GM12878 (cell line): ENCODE results near the gene MRC2. TPM values are rescaled to one million over a fixed set of nuclear protein-coding genes. Genes with fewer than 3 reads are reported as not detected.
A peak's percentile ranks its signal among the peaks of the same experiment; 100 is the strongest.

Experiments
- ATAC-seq: fragments of 200-7000 bp; cut with Tn5 transposase; 3 replicates; pipeline ENCODE4 v1.9.1; 2020; ENCODE audit warnings: mild to moderate bottlenecking, moderate library complexity
- Bru-seq: library from RNA; stranded (reverse); fragments of 400-500 nt; gene quantifications from one replicate; lab custom pipeline; 2021; lab: Mats Ljungman, UMichigan
- BruChase-seq, 2 experiments: library from RNA; stranded (reverse); fragments of 400-500 nt; gene quantifications; one replicate each; lab custom pipeline; 2021; lab: Mats Ljungman, UMichigan
- BruUV-seq: library from RNA; stranded (reverse); fragments of 400-500 nt; replicated peaks from 2 replicates; lab custom pipeline; 2021; lab: Mats Ljungman, UMichigan
- CTCF ChIA-PET: fragments of 300-600 bp; sonication (Branson Sonifier 250); formaldehyde crosslinking; extraction: SDS; loops from one replicate; lab custom pipeline; 2021; ENCODE audit warnings: inconsistent platforms; lab: Yijun Ruan, JAX
- POLR2A ChIA-PET: fragments of 350-600 bp; formaldehyde crosslinking; extraction: SDS; loops from one replicate; lab custom pipeline; 2021; ENCODE audit warnings: inconsistent platforms; lab: Charles Lee
- RAD21 ChIA-PET: fragments of 300-600 bp; sonication (Branson Sonifier 250); formaldehyde crosslinking; loops from one replicate; lab custom pipeline; 2023; ENCODE audit warnings: antibody characterized with exemption; ENCODE audit not compliant: unreplicated experiment; lab: Charles Lee
- SMC1A ChIA-PET: fragments of 300-600 bp; sonication (Branson Sonifier 250); formaldehyde crosslinking; loops from one replicate; lab custom pipeline; 2023; ENCODE audit not compliant: unreplicated experiment, uncharacterized antibody; lab: Charles Lee
- DNase-seq: peaks from one replicate; pipeline ENCODE4 v3.0.0-alpha.2; 2011; ENCODE audit warnings: low read depth, low spot score
- FAIRE-seq: peaks from 3 replicates; lab custom pipeline; 2011; peaks lifted over from hg19 to GRCh38; lab: Jason Lieb, UNC
- H2AFZ ChIP-seq: 2 replicates; pipeline ENCODE4 v1.6.0; 2011; ENCODE audit warnings: low read depth, low read length, control low read depth; ENCODE audit not compliant: control insufficient read depth
- H3K27ac ChIP-seq: 2 replicates; pipeline ENCODE4 v1.5.1; 2011; ENCODE audit warnings: control low read depth; ENCODE audit not compliant: control insufficient read depth, insufficient read depth
- H3K27me3 ChIP-seq, 2 experiments: replicated peaks in 1 of 2; 2 replicates each; pipeline versions ENCODE4 v1.6.0 to v1.6.1; 2011; ENCODE audit warnings: low read length in 1 of 2; ENCODE audit not compliant: control insufficient read depth in 2 of 2, insufficient read depth in 2 of 2
- H3K36me3 ChIP-seq, 2 experiments: 2 replicates each; pipeline ENCODE4 v1.5.1; 2011; ENCODE audit warnings: low read length in 1 of 2; ENCODE audit not compliant: control insufficient read depth in 2 of 2, insufficient read depth in 2 of 2
- H3K4me1 ChIP-seq: 2 replicates; pipeline ENCODE4 v1.6.1; 2011; ENCODE audit warnings: mild to moderate bottlenecking, low read length, moderate library complexity, mixed read lengths; ENCODE audit not compliant: control insufficient read depth, insufficient read depth
- H3K4me2 ChIP-seq: 2 replicates; pipeline ENCODE4 v1.6.0; 2011; ENCODE audit warnings: control low read depth; ENCODE audit not compliant: control insufficient read depth, insufficient read depth
- H3K4me3 ChIP-seq: fragments of 200-600 bp; sonication (generic); 2 replicates; pipeline ENCODE4 v1.5.1; 2016
- H3K79me2 ChIP-seq: 2 replicates; pipeline ENCODE4 v1.6.0; 2011; ENCODE audit warnings: low read length; ENCODE audit not compliant: control insufficient read depth, insufficient read depth
- H3K9ac ChIP-seq: 2 replicates; pipeline ENCODE4 v1.8.0; 2011; ENCODE audit warnings: low read length, control low read depth, mixed read lengths; ENCODE audit not compliant: control insufficient read depth, insufficient read depth
- H3K9me3 ChIP-seq: replicated peaks from 3 replicates; pipeline ENCODE4 v1.5.1; 2011; ENCODE audit warnings: mild to moderate bottlenecking, low read length; ENCODE audit not compliant: control insufficient read depth, insufficient read depth
- H4K20me1 ChIP-seq: 2 replicates; pipeline ENCODE4 v1.6.0; 2011; ENCODE audit not compliant: control insufficient read depth, insufficient read depth
- BCL3 ChIP-seq: IDR thresholded peaks from 2 replicates; pipeline ENCODE4 v1.6.1; 2011; ENCODE audit warnings: borderline replicate concordance, low read depth, mild to moderate bottlenecking, moderate library complexity, low read length; ENCODE audit not compliant: insufficient read depth, poor library complexity, severe bottlenecking
- CEBPZ ChIP-seq: fragments of 150-350 bp; IDR thresholded peaks from 2 replicates; pipeline ENCODE4 v1.6.1; 2016; ENCODE audit warnings: low read depth, low read length
- HDAC6 ChIP-seq: fragments of 200-600 bp; sonication (generic); IDR thresholded peaks from one replicate; pipeline ENCODE4 v1.8.0; 2017; ENCODE audit warnings: antibody characterized with exemption; ENCODE audit not compliant: unreplicated experiment
- IRF4 ChIP-seq: IDR thresholded peaks from 2 replicates; pipeline ENCODE4 v1.6.1; 2011; ENCODE audit warnings: low read depth, low read length
- NFXL1 ChIP-seq: fragments of 450-650 bp; IDR thresholded peaks from 2 replicates; pipeline ENCODE4 v1.6.1; 2017; ENCODE audit warnings: antibody characterized with exemption, mild to moderate bottlenecking, borderline replicate concordance
- TARDBP ChIP-seq: IDR thresholded peaks from 2 replicates; pipeline ENCODE4 v1.6.1; 2016; ENCODE audit warnings: borderline replicate concordance
- TCF7 ChIP-seq: IDR thresholded peaks from 2 replicates; pipeline ENCODE4 v1.6.1; 2014; ENCODE audit warnings: antibody characterized with exemption, borderline replicate concordance
- YY1 ChIP-seq: IDR thresholded peaks from 2 replicates; pipeline ENCODE4 v1.6.1; 2011; ENCODE audit warnings: low read depth, mild to moderate bottlenecking, low read length
- WGBS: methylation state at CpG from one replicate; pipeline ENCODE4 v1.1.6; 2016; ENCODE audit warnings: low lambda C conversion rate; ENCODE audit not compliant: insufficient replicate concordance, insufficient coverage; ENCODE audit errors: missing lambda C conversion rate; 5-methylcytosine and 5-hydroxymethylcytosine counted together
- in situ Hi-C: fragments of 300-500 bp; cut with MboI; formaldehyde crosslinking; loops from 9 replicates; pipeline ENCODE4 v1.14.3; 2018; ENCODE audit warnings: mixed read lengths
- intact Hi-C: fragments of 100-400 bp; cut with micrococcal nuclease; formaldehyde crosslinking; loops from one replicate; pipeline ENCODE4 v1.14.2; 2022; ENCODE audit not compliant: unreplicated experiment
- long read RNA-seq, 2 experiments: library from polyadenylated mRNA; unstranded; transcript quantifications; one replicate each; pipeline ENCODE4 v2.0.0, GENCODE V29; 2019 to 2020
- polyA minus RNA-seq, 3 experiments: library from RNA; depleted of rRNA, polyadenylated mRNA; stranded (reverse); fragments of >200 nt; gene quantifications; 2 replicates each; pipeline ENCODE4 v1.2.3, GENCODE V29; 2011
- polyA plus RNA-seq, 11 experiments: library from polyadenylated mRNA; depleted of rRNA in 4 of 11; unstranded in 6 of 11; stranded (reverse) in 5 of 11; fragments of >200 nt; fragmentation: Nextera tagmentation in 4 of 11; fragmentation: Illumina TruSeq in 1 of 11; extraction: Ambion mirVana in 4 of 11; extraction: Trizol in 1 of 11; gene quantifications; 1 replicate in 1 of 11; 2 replicates in 10 of 11; pipeline versions ENCODE4 v1.2.1 to v1.2.3, GENCODE V29; 2011 to 2016; ENCODE audit warnings: inconsistent platforms in 2 of 11, missing spikeins in 2 of 11, low read depth in 1 of 11
- total RNA-seq, 4 experiments: library from RNA; depleted of rRNA in 3 of 4; stranded (reverse); fragments of >200 nt in 3 of 4; fragmentation: Illumina TruSeq in 1 of 4; extraction: Trizol in 1 of 4; gene quantifications; 2 replicates each; pipeline versions ENCODE4 v1.2.1 to v1.2.3, GENCODE V29; 2013 to 2021

Gene MRC2
- 0.29 and 0.59 TPM in 2 replicates for total RNA-seq (2013; cell fraction: nucleolus; rRNA removed)
- 0.33 and 0.96 TPM in 2 replicates for total RNA-seq (2014; rRNA removed)
- 0.18 and 0.23 TPM in 2 replicates for total RNA-seq (2014; rRNA removed; fragmentation: Illumina TruSeq; extraction: Trizol)
- total RNA-seq (2021) = 0.87 and 1.2 TPM in 2 replicates
- 0.72 TPM for polyA plus RNA-seq (2011; ENCODE audit: low read depth)
- 0.06 and 0.19 TPM in 2 replicates for polyA plus RNA-seq (2011; rRNA removed)
- 0.12 and 0.22 TPM in 2 replicates for polyA plus RNA-seq (2011; cell fraction: cytosol; rRNA removed)
- polyA plus RNA-seq (2011; cell fraction: nucleus; rRNA removed) = 1.3 and 1.8 TPM in 2 replicates
- 1.1 and 1.7 TPM in 2 replicates for polyA plus RNA-seq (2012)
- polyA plus RNA-seq (2014; fragmentation: Illumina TruSeq; extraction: Trizol) = 0.29 TPM in 1 of 2 replicates, not detected in the other
- under 1 TPM in 1 of 2 experiments, not detected in 1; 0.04 TPM for polyA plus RNA-seq (2014; fragmentation: Nextera tagmentation; extraction: Ambion mirVana)
- 0.50 and 0.76 TPM in 2 replicates for polyA plus RNA-seq (2014; rRNA removed)
- under 1 TPM; 0.30 to 0.46 TPM for polyA plus RNA-seq (2016; fragmentation: Nextera tagmentation; extraction: Ambion mirVana)
- 0.22 and 0.82 TPM in 2 replicates for polyA minus RNA-seq (2011; rRNA and poly(A)+ RNA removed)
- polyA minus RNA-seq (2011; cell fraction: cytosol; rRNA and poly(A)+ RNA removed) = 0.27 and 0.42 TPM in 2 replicates
- polyA minus RNA-seq (2011; cell fraction: nucleus; rRNA and poly(A)+ RNA removed) = 0.36 and 0.86 TPM in 2 replicates
- Bru-seq, nascent RNA = percentile 13 among the genes with signal in this experiment
- BruChase-seq, experiment 1, labeled RNA remaining after a 6-hour chase = percentile 18 among the genes with signal in this experiment
- BruChase-seq, experiment 2, labeled RNA remaining after a 2-hour chase = percentile 22 among the genes with signal in this experiment
- long read RNA-seq, experiment 1 = 0 reads
- long read RNA-seq, experiment 2 = 0 reads

- no peak within 1 kb of the TSS for H3K27ac ChIP-seq
- CTCF ChIA-PET = no interaction called here
- no peaks in the 10 kb centered on the region for H4K20me1 ChIP-seq
- no peaks in the 10 kb centered on the region for H3K36me3 ChIP-seq
- peak; percentile 58 for ATAC-seq
- no peak for FAIRE-seq
- DNase-seq = no peak
- peak within 1 kb of the TSS; percentile 39; the same call in 1 of the 2 replicates for H3K9ac ChIP-seq
- no peaks in the 10 kb centered on the region for H3K79me2 ChIP-seq
- in situ Hi-C loops (no loop called here), intact Hi-C loops (no loop called here)
- H3K4me1 ChIP-seq = 0 out of 2 replicates have a peak, but pooled peaks cover 3% of the 10 kb centered on the region
- H3K27me3 ChIP-seq = peaks cover 0 to 9% of the 10 kb centered on the region in 2 experiments; a peak in 3 of 4 replicates
- peak within 1 kb of the TSS; percentile 23; the same call in 1 of the 2 replicates for H2AFZ ChIP-seq
- 1% methylated on average over 50 of the region's 68 CpGs for WGBS
- SMC1A ChIA-PET = no interaction called here
- no peaks in the 10 kb centered on the region for H3K9me3 ChIP-seq
- H3K4me2 ChIP-seq = peak within 1 kb of the TSS; percentile 77
- no TSS peak for BruUV-seq
- RAD21 ChIA-PET = no interaction called here
- H3K4me3 ChIP-seq = peak within 1 kb of the TSS; percentile 64
- TF ChIP-seq TCF7 (no peak), TARDBP (no peak), HDAC6 (peak; percentile 92), NFXL1 (0 out of 2 replicates have a peak, but pooled peaks have one; percentile 46), YY1 (no peak), CEBPZ (no peak), BCL3 (no peak), IRF4 (no peak)
- POLR2A ChIA-PET = no interaction called here
Measured at GRCh38 chr17:62627219-62627903, at the start of gene MRC2. TSS of gene MRC2 (plus strand) at chr17:62627670. CDS start at chr17:62627803, 133 bp downstream.
